Neural cell (in vitro differentiated cells): Measurements from ENCODE around the gene ISL1.

Experiments used
- CTCF ChIP-seq: fragments of 450-650 bp; IDR thresholded peaks from 2 replicates; pipeline ENCODE4 v1.5.1; 2014; ENCODE audit warnings: antibody characterized with exemption, mild to moderate bottlenecking, moderate library complexity; ENCODE audit not compliant: poor library complexity, severe bottlenecking
- EZH2 ChIP-seq: fragments of 200-600, 300-800 bp; shearing (Covaris generic), sonication (generic); IDR thresholded peaks from 2 replicates; pipeline ENCODE4 v1.6.1; 2014; ENCODE audit warnings: antibody characterized with exemption, low read length, borderline replicate concordance, mild to moderate bottlenecking; ENCODE audit not compliant: insufficient read depth, poor library complexity, severe bottlenecking
- POLR2AphosphoS5 ChIP-seq: IDR thresholded peaks from 2 replicates; pipeline ENCODE4 v1.6.1; 2012
- REST ChIP-seq: IDR thresholded peaks from 2 replicates; pipeline ENCODE4 v1.6.1; 2012; ENCODE audit warnings: borderline replicate concordance
- TAF1 ChIP-seq: IDR thresholded peaks from 2 replicates; pipeline ENCODE4 v1.6.1; 2012; ENCODE audit warnings: low read depth

DNA sequence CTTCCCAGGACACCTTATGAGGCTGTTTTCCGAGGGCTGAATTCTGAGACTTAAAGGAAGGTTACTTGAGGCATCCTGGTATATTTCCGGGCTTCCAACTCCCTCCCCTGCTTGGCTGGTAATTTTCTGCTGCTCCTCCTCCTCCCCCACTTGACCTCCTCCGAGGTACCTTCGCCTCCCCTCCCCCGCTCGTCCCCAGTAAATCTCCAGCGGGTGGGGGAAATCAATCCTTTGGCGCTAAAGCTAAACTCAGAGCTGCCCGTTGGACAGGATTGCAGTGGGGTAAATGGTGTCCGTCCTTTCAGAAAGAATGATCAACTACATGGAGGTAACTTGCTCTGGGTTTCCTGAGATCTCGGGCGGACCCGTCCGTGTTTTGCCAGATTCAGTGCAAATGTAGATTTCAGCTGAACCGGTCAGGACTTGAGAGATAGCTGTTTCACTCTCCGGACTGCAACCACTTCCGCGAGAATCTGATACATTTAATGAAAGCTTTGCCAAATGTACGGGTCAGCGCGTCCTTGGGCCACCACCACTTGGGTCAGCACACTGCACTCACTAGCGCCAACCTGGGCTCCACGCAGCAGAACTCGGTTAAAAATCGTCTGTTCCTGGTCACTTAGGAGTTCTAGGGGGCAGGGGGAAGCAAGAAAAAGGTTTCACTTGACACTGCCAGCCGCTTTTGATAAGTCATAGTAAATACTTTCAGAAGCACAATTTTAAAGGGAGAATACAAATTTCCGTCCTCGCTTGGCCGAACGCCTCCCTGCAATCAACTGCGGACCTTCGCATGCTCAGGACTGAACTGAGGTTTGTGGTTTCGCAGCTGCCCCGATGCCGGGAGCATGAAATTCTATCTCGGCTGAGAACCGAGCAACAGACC, 4.6 kb upstream of the ISL1 start:
- no peak for TF ChIP-seq POLR2AphosphoS5
- TF ChIP-seq EZH2, result no peak
- TF ChIP-seq CTCF, result no peak
- no peak for TF ChIP-seq TAF1
- no peak for TF ChIP-seq REST
